HG03354 (cell line): Measurements from ENCODE around the gene HSF2BP.
"Not testable (repeated sequence)": the region's sequence is repeated elsewhere in the genome, so short reads cannot be mapped to it uniquely, and the experiment has no call there.

Source experiments
- ATAC-seq: cut with Tn5 transposase; IDR thresholded peaks from one replicate; pipeline ENCODE4 v1.9.1; 2021; ENCODE audit warnings: mild to moderate bottlenecking; ENCODE audit not compliant: unreplicated experiment, poor library complexity, severe bottlenecking

HSF2BP gene

DNA sequence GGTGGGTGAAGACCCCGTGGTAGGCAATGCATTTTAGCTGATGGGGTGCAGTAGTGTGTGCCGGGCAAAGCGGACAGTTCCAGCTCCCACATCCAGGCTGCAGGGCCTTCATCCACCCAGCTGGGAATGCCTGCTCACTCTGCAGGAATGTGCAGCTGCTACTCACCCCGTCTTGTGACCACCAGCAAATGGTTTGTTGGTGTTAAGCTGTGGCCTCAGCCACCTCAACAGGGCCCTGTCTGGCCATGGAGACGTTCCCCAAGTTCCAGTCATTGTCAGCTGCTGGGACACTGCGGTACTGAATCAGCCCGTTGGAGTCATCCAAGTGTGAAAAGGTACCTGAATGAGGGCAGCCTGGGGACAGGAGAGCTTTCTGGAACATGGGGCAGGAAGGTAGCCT is 161.2 kb downstream of the HSF2BP start:
- ATAC-seq: not testable (repeated sequence)

DNA sequence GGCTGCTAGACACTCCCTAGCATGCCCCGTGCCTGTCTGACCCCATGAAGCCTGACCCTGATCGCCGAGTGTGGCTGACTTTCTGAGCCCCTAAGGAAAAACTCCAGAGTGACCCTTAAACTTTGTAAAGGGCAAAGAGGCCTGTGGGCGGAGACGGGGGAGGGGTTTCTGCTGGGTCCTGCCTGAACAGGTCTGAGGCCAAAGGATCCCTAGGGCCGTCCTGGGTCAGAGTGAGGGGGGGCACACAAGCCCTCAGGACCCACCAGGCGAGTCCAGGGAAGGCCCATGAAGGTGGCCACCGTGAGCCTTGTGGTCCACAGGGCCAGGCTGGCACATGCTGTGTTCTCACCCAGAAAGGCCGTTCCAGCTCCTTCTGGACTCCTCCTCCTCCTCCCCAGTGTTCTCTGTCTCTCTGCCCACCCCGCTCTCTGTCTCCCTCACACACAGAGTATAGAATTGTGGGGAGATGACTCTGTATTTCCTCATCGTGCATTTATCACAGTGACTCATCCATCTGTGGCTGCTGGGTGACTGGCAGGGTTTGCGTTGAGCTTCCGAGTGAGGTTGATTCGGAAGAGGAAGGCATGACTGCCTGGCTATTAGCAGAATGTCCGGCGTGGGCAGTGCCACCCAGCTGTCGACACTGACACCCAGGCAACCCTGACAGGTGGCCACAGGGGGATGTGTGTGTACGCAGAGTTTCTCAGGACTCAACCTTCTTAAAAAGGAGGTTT is 164.8 kb downstream of the HSF2BP start:
- ATAC-seq: not testable (repeated sequence)

DNA sequence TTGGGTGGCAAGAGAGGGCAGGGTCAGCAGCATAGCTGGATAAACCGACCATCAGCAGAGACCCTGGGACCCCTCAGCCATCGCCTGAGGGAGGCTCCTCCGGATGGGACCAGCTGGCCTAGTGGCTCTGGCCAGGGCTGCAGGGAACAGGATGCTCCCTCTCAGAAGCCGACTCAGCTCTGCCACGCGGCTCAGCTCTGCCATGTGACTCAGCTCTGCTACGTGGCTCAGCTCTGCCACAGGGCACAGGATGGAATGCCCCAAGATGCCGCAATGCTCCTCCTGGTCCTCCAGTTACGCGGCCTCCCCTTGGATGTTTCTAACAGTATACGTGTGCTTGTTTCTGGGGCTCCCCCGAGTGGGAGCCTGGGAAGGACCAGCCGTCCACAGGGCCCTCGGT is 165.8 kb downstream of the HSF2BP start:
- ATAC-seq: not testable (repeated sequence)

- ATAC-seq: not testable (repeated sequence)
Observed at GRCh38 chr21:43488235-43488634, 171.1 kb downstream of the HSF2BP start.

- ATAC-seq: not testable (repeated sequence)
Observed at GRCh38 chr21:43486051-43486450, 173.2 kb downstream of the HSF2BP start.

DNA sequence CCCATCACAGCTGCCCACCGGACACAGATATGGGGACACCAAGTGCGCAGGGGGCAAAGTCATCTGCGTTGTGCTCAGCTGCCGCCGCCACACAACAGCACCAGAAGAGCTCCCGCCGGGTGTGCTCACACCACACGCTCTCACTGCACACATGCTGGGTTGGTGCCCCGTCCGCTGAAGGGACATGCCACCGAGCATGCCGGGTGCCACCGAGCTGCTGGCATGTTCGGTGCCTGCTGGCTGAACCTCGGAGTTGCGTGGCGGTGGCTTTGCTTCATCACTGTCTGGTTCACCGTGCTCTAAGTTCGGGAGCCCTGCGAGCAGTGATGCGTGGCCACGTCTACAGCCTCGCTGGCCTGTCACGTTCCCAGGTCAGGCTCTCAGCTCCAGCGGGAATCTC is 174.3 kb downstream of the HSF2BP start:
- not testable (repeated sequence) for ATAC-seq

DNA sequence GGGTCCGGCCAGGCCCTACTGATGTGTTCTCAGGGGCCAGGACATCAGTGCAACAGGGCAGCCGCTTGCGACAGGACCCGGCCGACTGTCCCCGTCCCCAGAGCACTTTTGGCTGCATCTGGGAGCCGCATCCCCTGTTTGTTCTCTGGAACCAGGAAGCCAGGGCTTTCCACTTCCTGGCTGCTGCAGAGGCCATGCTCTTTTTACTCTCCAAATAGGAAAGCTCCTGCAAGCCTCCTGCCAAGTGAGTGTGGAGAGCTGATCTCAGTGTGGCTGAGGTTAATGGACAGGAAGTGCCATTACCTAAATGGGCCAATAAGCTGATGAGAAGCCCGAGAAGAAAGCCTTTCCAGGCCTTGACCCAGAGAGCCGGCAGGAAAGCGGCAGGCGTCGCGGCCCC is 180.1 kb downstream of the HSF2BP start:
- not testable (repeated sequence) for ATAC-seq
